A549 treated with AZD9567 at 1 μM for 4 hours (cell line): ENCODE results near the gene TTC16. TPM values are rescaled to one million over a fixed set of nuclear protein-coding genes. Genes with fewer than 3 reads are reported as not detected.

Source experiments
- total RNA-seq: library from RNA; stranded (reverse); fragments of 200-300 nt; extraction: Qiagen RNA extraction; gene quantifications from 5 replicates; pipeline ENCODE4 v1.2.3, GENCODE V29; 2022; ENCODE audit not compliant: insufficient read depth

The TTC16 gene, protein sequence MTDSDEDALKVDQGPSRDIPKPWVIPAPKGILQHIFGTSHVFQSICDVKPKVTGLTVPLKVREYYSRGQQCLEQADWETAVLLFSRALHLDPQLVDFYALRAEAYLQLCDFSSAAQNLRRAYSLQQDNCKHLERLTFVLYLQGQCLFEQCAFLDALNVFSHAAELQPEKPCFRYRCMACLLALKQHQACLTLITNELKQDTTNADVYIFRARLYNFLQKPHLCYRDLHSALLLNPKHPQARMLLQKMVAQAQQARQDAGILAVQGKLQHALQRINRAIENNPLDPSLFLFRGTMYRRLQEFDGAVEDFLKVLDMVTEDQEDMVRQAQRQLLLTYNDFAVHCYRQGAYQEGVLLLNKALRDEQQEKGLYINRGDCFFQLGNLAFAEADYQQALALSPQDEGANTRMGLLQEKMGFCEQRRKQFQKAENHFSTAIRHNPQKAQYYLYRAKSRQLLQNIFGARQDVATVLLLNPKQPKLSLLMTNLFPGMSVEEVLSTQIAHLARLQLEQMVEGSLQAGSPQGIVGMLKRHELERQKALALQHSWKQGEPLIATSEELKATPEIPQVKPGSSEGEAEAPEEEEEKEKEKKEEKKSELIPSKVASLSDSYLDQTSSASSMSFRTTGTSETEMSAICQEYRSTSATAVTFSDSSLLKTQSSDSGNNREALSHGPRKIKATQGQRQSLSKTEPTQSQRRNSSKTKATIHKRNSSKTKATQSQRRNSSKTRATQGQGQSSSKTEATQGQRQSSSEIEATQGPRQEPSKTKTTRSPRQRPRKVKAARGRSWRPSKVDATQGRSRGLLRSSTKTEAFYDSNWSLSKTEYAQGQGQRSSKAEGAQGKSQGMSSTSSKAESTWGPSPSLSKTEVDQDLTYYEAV
- 0.02 to 0.03 TPM (median 0.03 TPM) in 3 of 5 replicates, not detected in the others for total RNA-seq

DNA sequence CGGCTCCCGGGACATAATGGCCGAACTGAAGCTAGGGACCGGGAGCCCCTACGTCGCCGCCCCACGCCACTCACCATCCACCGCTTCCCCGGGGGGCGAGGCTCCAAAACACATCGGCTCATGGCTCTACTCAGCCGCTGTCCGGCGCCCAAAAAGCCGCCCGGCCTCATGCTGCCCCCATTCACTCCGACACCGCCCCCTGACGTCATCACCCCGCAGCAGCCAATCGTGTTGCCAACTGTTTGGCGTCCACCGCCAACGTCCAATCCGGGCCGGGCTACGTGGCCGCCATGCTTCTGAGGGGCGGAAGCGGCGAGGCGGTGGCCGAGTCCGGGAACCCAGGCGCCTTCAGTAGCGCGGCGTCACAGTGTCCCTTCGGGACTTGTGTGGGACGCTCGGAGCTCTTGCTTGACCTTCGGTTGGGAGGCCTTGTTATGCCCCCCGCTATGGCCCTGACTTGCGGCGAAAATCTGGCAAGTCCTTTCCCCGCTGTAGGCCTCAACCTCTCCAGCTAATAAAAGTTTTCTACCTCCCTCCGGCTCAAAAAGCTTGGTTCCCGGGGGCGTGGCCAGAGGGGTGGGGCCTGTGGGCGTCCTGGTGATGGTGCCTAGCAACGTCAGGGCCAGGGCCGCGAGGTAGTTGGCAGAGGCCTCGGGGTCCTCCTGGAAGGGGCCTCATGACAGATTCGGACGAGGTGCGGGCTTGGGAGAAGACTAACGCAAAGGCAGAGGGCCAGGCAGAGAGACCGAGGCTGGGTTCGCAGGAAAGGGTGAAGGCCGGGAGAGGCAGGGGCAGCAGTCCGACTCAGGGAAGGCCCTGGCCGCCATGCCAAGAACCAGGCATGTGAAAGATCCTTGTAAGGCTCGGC, at the start of gene TTC16, which contains the start of gene PTRH1:
TSS of gene TTC16 (plus strand) at position 610 of the 868 bp plus-strand sequence. CDS start at position 677, 67 bp downstream.
TSS of gene PTRH1 (minus strand) at position 194 of the 868 bp plus-strand sequence. CDS start at position 170, 24 bp downstream.

DNA sequence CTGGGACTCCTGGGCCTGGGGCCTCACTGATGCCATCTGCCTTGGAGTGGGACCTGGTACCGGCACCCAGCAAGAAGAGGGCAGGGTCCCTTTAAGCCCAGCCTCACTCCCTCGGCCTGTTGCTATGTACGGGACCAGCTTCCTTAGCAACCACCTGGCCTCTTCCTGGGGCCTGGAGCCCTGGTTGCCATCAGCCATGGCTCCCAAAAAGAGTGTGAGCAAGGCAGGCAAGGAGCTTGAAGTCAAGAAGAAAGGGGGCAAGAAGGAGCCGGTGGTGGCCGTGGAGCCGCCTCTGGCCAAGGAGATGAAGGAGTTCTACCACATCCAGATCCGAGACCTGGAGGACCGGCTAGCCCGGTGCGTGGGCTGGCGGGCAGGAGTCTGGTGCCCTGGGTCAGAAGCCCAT, 9.0 kb upstream of the TTC16 start, which contains the start of gene CFAP157:
TSS of gene CFAP157 (plus strand) at position 153 of the 406 bp plus-strand sequence. CDS start at position 197, 44 bp downstream.

DNA sequence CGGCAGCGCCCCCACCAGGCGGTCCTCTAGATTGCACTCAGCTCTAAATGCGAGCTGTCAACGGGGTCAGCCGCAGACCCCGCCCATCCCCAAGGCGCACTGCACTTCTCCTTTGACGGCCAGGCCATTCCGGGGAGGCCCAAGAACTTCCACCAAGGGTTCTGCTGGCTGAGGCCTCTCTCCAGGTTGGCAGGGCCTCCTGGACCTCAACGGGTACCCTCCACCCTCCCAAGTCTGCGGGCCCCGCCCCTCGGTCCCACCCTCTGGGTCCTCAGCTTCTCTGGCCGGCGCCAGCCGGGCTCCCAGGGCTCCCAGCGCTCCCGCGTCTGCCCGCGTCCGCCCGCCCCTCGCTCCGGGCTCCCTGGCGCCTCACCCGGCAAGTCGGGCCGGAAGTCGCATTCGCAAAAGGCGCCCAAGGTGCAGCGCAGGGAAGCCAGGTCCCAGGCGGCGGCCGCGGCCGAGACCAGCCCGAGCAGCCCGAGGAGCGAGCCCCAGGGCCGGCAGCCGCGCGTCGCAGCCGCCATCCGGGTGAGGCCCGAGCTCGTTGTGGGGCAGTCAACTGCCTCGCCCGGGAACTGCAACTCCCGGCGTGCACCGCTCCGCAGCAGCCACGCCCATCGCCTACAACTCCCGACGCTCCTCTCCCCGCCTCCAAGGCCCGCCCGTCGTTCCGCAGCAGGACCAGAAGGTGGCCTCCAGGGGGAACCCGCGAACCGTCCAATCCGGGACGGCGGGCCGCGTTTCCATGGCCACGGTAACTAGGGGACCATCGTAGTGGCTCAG, 19.1 kb downstream of the TTC16 start, which contains the start of gene TOR2A:
TSS of gene TOR2A (minus strand) at position 548 of the 783 bp plus-strand sequence. CDS start at position 524, 24 bp downstream.

DNA sequence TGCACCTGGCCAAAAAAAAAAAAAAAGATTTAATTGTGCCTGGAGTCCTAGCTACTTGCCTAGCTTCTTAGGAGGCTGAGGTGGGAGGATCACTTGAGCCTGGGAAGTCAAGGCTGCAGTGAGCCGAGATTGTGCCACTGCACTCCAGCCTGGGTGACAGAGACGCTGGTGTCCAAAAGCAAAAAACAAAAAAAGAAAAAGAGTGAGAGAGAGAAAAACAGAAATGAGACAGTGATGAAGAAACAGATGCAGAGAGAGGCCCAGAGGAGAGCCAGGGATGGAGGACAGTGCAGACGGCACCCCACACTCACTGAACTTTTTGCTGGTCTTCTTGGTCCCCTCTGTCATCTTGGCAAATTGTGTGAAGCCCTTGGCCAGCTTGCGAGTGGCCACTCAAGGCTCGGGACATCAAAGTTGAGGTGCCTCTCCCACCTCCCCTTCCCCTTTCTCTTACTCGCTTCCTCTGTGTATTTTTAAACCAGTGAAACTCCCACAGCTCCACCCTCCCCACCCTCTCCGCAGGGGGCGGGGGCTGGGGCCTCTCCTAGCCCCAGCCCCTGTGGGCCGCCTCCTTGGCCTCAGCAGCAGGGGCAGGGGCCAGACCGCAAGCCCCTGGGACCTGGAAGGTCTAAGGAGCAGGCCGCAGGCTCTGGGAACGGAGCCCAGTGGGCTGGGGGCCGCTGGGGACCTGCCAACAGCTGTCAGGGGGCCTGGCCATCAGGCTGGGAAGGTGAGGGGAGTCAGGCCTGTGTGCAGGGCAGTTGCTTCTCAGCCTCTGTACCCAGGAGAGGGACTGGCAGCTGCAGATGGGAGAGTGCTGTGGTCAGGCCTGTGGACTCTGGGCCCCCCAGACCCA, 62.6 kb downstream of the TTC16 start, which contains the start of gene SH2D3C:
TSS of gene SH2D3C (minus strand) at position 387 of the 856 bp plus-strand sequence. CDS start at position 348, 39 bp downstream.

Other genes starting within 250 kb of the TTC16 start
- 16.1 to 20.8 TPM (median 19.9 TPM) in 5 replicates for gene STXBP1, start 103.8 kb upstream of the TTC16 start, total RNA-seq
- gene CFAP157, start 9.1 kb upstream of the TTC16 start, total RNA-seq: 0.08 to 0.13 TPM (median 0.12 TPM) in 3 of 5 replicates, not detected in the others
- 15.7 to 24.3 TPM (median 19.7 TPM) in 5 replicates for gene PTRH1, start 416 bp upstream of the TTC16 start, total RNA-seq
- 13.6 to 18.7 TPM (median 16.3 TPM) in 5 replicates for gene TOR2A, start 19.2 kb downstream of the TTC16 start, total RNA-seq
- gene SH2D3C, start 62.6 kb downstream of the TTC16 start, total RNA-seq: 0.08 to 0.26 TPM (median 0.19 TPM) in 4 of 5 replicates, not detected in the other
- 48.0 to 74.8 TPM (median 51.5 TPM) in 5 replicates for gene CDK9, start 70.0 kb downstream of the TTC16 start, total RNA-seq
- 43.6 to 54.9 TPM (median 49.8 TPM) in 5 replicates for gene FPGS, start 86.8 kb downstream of the TTC16 start, total RNA-seq
- 0.09 to 0.24 TPM (median 0.14 TPM) in 4 of 5 replicates, not detected in the other for gene ENG, start 138.6 kb downstream of the TTC16 start, total RNA-seq
- gene AK1, start 161.6 kb downstream of the TTC16 start, total RNA-seq: 41.8 to 82.0 TPM (median 73.1 TPM) in 5 replicates
- gene ST6GALNAC6, start 183.5 kb downstream of the TTC16 start, total RNA-seq: 19.5 to 29.9 TPM (median 22.3 TPM) in 5 replicates
- 16.1 to 19.0 TPM (median 18.1 TPM) in 5 replicates for gene ST6GALNAC4, start 201.0 kb downstream of the TTC16 start, total RNA-seq
- gene PIP5KL1, start 214.7 kb downstream of the TTC16 start, total RNA-seq: 1.1 to 7.0 TPM (median 2.2 TPM) in 5 replicates
- gene DPM2, start 221.8 kb downstream of the TTC16 start, total RNA-seq: 38.0 to 48.2 TPM (median 43.1 TPM) in 5 replicates